CD1c-positive myeloid dendritic cell (primary cell): Measurements from ENCODE around the gene FAM185A.
"Not testable (repeated sequence)": the region's sequence is repeated elsewhere in the genome, so short reads cannot be mapped to it uniquely, and the experiment has no call there.

Experiments
- DNase-seq: peaks from one replicate; pipeline ENCODE4 v3.0.0-alpha.2; 2016; ENCODE audit errors: extremely low spot score

The FAM185A gene

DNA sequence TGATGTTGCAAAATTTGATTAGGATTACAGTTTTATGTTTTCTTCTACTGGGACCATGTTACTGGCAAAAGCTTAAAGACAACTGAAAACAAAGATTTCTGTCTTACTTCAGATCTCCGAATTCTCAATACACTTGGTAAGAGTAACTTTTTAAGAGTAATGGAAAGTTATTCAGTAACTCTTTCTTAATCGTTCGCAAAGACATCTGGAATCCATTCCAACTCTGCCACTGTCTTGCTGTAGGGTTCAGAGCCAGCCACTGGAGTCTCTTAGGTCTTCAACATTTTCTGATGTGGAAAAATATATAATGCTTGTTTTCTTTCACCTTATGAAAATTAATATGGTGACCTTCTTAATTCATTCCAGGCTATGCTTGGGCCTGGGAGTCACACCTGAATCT is 29.9 kb downstream of the FAM185A start:
- not testable (repeated sequence) for DNase-seq

DNA sequence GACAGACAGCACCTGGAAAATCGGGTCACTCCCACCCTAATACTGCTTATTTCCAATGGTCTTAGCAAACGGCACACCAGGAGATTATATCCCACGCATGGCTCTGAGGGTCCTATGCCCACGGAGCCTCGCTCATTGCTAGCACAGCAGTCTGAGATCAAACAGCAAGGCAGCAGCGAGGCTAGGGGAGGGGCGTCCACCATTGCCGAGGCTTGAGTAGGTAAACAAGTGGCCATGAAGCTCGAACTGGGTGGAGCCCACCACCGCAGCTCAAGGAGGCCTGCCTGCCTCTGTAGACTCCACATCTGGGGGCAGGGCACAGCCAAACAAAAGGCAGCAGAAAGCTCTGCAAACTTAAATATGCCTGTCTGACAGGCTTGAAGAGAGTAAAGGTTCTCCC is 32.1 kb downstream of the FAM185A start:
- DNase-seq, result not testable (repeated sequence)

DNA sequence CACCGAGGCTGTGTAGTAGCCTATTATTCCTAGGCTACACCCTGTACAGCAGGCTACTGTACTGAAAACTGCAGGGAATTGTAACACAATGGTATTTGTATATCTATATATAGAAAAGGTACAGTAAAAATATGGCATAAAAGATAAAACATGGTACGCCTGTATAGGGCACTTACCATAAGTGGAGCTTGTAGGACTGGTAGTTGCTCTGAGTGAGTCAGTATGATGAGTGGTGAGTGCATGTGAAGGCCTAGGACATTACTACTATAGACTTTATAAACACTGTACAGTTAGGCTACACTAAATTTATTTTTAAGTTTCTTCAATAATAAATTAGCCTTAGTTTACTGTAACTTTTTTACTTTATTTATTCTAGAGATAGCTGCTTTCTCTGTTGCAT is 40.0 kb downstream of the FAM185A start:
- not testable (repeated sequence) for DNase-seq

DNA sequence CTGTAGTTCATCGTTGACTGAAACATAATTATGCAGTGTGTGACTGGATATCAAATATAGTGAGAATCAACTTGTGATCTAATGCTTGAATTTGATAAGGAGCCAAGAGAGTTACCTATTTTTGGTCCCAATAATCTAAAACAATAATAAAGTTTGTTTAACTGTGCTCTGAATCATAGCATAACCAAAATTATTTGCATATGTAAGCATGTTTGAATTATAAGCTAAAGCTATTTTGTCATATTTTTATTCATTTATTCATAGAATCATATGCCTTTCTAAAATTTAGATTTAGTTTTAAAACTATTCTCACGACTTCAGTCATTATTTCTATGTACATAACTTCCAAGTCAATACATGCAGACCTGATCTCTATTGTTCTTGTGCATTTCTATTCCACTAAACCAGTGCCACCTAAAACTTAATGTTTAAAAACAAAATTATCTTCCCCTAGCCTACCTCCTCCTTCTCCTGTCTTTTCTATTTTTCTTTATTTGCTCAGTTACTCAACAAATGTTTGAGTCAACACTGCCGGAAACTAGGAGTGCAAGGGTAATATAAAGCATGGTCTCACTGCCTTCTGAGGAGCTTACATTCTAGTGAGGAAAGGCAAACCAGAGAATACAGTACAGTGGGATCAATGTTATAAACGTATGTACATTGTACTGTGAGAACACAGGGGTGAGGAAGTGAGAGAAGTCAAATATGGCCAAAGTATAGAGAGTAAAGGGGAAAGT is 41.7 kb downstream of the FAM185A start:
- DNase-seq, result not testable (repeated sequence)

DNA sequence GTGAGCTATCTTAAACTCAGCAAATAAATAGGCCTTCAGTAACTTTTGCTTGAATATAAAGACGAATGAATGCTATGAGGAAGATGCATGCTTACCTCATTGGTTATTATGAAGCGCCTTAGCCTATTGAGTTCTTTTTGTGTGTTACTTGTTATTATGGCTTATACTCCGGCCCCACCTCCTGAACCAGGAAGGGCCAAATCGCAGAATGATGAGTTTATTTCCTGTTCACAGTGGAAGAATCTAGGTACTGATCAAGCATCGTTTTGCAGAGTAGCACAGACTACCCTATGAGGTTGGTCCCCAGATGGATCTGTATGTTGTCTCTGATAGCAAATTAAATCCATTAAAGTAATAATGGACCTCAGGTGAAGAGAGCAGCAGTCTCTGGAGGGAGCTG is 42.6 kb downstream of the FAM185A start:
- not testable (repeated sequence) for DNase-seq

DNA sequence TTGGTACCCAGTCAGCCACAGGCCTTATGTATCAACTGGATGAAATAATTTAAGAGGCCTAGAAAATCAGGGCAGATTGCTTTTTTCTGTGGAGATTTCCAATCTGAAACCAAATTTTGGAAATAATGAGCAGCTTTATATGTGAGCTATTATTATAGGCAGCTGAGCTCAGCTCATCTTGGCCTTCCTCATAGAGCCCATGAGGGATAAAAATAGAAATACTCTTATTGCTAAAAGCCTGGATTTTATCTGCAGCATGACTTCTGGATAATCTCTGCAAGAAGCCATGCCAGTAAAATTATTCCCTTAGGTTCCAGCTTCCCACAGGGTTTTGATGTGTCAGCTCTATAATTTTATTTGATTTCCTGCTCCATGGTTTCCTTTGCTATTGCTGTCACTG is 43.0 kb downstream of the FAM185A start:
- not testable (repeated sequence) for DNase-seq

DNA sequence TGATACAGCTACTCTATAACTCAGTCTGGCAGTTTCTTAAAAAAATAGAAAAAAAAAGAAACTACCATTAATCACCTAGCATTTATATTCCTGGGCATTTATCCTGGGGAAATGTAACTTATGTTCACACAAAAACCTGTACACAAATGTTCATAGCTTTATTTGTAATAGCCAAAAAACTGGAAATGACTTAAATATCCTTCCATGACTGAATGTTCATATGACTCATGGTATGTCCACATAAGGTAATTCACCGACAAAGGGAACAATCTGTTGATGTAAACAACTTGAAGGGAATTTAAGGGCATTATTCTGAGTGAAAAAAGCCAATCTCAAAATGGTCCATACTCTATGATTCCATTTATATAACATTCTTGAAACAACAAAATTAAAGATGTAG is 45.8 kb downstream of the FAM185A start:
- DNase-seq, result not testable (repeated sequence)

DNA sequence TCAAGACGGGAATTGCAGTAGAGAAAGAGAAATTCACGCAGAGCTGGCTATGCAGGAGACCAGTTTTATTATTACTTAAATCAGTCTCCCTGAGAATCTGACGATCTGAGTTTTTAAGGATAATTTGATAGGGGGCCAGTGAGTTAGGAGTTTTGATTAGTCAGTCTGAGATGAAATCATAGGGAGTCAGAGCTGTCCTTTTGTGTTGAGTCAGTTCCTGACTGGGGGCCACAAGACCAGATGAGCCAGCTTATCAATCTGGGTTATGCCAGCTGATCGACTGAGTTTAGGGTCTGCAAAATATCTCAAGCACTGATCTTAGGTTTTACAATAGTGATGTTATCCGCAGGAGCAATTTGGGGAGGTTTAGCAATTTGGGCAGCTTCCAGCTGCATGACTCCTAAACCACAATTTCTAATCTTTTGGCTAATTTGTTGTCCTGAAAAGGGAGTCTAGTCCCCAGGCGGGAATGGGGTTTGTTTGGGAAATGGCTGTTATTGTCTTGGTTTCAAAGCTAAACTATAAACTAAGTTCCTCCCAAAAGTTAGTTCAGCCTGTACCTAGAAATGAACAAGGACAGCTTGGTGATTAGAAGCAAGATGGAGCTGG is 47.3 kb downstream of the FAM185A start:
- not testable (repeated sequence) for DNase-seq

DNA sequence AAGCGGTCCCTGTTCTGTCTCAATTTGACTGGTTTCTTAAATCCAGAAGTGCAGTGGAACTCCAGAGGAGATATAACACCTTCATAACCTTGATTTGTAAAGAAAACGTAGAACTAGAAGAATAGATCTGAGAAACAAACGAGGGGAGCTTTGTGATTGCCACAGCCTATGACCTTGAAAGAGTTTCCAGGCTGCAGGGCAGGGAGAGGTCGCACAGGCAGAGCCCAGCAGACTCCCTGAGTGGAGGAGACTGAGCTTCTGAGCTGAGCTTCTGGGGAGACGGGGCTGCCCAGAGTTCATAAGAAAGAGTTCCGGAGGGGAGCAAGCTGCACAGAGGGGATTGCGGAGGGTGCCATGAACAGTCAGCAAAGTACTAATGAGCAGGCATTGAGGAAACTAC is 57.8 kb downstream of the FAM185A start:
- no peak for DNase-seq

DNA sequence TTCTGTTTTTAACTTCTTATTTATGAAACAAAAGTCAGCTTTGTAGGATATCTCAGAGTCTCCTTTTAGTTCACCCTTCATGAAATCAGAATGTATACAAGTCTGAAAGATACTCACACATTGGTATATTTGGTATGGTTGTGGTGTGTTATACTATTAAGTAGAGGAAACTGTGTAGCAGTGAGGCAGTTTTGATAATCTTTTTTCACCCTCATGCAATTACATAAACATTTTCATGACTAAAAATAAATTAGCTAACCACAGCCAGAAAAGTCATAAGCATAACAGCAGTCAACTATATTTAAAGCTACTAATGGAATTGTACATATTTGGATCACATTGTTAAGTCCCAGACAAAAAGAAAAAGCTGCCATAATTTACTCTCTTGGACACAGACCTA is 62.1 kb downstream of the FAM185A start:
- DNase-seq, result no peak

DNA sequence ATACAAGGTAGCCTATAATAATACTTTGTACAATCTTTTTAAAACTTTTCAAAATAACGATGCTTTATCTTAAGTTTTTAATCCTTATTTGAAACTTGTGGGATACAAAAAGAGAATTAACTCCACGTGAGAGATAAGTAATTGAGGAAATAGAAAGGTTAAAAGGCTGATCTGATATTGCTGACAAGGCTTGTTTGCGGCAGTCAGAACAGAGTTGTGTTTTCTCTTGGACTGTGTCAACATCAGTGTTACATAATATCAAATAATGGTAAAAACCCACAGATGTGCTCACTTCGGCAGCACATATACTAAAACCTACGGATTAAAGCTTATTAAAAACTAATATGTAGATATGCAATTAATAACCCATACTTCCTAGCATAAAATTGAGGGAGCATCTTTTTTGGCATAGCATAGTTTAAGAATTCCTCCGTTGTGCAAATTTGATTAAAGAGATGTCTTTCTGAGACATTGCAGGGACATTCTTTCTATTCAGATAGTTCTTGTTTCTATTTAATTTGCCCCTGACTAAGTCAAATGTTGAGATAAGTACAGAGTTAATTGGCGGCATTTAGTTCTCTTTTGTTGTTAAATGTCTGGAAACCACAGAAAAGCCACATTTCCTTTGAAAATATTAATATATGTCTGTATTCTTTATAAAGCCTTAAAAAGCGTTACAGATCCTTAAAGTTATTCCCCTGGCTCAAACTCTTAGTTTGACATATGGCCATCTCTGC is 63.3 kb downstream of the FAM185A start:
- peak; percentile 14 for DNase-seq

DNA sequence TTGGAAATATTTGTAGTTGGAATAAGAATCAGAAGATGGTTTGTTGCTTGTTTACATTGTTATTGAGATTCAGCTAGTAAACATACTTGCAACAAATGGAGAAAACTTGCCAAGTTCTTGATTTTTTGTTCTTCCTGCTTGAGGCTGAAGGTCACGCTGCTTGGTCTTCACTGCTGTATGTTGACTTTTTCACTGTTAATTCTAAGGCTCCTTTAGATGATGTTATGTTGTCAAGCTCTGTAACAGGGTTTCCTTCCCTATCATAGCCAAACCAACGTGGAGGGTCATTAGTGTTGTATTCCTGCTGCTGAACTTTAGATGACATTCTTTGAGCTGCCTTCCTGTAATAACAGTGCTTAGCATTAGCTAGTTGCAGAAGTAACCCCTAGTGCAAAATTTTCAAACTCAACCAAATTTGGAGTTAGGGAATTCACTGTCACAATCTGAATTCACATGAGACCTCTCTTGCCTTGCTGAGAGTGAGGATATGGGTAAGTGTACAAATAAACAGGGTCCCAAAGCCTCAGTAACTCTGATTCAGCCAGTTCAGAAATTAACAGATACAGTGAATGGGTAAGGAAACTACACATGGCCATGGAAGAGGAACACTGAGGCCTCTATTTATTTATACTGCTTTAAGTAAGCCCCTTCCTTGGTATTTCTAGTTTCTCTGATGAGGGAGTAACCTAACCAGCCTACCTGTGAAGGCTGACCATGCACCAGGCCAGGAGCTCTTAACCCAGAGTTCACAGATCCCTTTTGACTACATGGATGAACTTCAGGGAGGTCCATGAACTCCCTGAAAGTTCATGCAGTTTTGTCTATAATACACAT is 64.6 kb downstream of the FAM185A start:
- no peak for DNase-seq

DNA sequence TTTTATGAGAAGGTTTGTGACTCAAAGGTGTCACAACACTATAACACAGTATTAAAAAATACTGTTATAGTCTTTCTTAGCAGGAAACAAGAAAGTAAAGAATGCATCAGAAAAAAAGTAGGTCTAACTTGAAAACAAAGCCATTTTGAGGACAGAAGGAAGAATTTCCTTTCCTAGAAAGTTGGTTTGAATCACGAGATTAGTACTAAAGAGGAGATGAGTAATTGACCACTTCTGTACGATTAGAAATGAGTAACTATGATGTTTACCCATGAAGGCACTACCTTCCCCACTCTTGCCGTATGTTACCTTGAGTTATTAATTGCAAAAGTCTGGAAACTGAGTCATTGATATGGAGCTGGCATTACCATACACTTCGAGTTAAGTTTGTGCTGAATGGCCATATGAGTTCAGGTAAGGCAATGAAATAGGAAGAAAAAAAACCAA is 65.2 kb downstream of the FAM185A start:
- no peak for DNase-seq

DNA sequence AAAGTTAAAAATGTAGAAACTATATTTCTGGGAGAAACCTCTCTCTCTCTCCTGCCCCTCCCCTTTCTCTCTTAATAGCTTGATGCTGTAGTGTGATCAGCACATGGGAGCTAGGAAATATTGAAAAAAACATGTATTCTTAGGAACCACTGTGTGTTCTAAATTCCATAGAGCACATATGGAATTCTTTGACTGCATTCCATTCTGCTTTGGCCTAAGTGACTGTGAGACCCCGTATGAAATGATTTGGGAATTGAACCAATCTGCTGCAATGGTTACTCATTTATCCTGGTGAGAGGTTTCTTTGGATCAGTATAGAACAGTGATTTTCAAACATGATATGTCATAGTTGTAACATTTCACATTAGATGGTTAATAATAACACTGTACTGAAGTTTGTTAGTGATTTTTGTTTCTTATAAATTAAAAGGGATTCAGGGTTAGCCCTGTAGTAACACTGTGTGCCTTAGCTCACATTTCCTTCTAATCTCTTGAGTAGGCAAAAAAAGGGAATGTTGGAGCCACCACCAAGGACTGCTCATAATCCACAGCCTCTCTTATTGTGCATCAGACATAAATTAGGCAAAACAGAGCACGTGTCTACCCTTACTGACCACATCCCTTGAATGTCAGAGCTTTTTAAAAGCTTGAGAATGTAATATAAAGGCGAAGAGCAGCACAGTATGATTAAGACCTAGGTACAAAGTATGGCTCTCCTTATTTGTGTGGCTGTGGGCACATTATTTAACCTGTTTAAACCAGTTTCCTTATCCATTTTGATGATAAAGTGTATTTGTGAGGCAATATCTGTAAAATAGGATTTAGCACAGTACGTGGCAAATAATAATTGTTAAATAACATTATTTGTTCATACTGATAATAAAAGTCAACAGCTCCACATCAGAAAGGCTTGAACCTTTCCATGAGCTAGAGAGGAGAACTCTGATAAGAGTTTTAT is 69.1 kb downstream of the FAM185A start:
- DNase-seq, result no peak

DNA sequence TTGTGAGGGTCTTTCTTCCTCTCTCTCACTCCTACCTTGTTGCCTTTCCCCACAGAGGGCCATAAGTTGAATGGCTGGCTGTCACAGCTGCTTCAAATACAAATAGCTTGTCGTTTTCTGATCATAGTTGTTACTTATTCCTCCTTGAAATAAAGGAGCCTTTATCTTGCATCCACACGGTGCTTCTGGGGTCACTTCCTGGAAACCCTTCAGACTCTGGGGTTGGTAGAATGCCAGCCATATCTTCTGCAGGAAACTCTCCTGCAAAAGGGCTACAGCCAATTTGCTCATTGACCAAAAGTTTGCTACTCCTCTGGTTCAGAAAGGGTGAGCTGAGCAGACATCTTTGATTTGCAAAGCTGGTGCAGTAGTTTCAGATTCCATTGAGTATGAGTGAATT is 70.4 kb downstream of the FAM185A start:
- no peak for DNase-seq

DNA sequence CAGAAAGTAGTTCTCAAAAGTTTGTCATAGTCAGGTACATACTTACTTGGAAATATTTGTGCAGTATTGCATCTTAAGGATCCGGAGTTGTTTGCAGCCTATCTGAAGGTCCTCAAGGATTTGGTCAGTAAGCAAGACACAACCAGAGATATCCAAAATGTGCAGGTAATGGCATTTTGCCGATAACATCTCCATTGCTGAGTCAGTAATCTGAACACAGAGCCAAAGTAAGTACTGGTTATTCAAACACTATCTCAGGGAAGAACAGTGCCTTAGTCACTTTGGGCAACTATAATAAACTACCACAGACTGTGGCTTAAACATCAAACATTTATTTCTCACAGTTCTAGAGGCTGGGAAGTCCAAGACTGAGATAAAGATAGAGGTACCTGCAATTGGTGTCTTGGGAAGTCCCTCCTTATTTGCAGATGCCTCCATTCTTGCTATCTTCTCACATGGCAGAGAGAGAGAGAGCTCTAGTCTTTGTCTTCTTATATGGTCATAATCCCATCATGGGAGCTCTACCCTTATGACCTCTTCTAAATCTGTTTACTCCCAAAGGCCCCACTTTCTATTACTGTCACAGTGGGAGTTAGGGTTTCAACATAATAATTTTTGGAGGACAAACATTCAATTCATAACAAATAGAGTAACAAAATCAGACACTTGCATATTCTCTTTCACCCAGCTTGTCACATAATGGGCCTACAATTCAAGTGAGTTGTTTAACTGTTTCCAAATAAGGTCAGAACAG is 73.4 kb downstream of the FAM185A start:
- no peak for DNase-seq

DNA sequence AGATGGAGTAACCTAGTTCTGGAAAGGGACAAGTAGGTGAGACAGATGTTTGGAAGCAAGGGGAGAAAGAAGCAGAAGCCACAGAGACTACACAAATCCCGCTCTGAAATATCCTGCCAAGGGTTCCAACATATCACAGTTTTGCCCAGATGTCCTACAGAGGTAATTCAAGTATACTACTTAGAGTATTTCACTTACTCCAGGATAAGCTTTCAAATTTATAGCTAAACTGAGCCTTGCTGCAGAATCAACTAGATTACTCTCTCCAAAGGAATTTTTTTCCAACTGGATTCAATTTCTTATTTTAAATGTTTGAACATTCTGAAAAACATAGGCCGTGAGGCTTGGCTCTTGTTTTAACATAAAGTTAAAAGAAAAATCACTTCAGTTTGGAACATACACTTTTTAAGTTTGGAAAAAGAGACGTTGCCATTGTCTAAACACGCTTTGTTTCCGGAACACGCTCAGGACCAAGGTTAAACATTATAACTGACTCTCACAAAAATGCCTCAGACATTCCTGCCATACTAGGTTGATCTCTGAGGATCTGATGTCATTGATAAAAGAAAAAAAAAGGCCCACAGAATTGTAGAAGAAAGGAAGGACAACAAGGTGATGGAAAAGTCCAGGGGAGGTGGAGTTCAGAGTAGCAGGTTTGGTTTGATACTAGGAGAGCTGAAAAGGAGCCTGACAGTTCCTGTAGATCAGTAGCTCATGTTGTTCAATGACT is 74.8 kb downstream of the FAM185A start:
- no peak for DNase-seq

DNA sequence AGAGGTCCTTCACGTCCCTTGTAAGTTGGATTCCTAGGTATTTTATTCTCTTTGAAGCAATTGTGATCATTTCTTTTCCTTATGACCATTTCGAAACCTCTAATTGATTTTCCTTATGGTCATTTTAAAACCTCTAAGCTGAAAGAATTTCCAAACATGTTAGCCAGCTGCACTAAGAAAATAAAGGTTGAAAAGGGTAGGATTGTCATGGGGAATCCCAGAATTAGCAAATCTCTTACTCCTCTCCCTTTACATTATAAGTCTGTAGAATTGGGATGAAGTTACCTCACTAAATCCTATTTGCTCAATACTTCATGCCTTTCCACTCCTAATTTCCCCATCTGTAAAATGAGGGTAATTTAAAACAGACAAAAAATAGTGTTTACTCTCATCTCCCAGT is 79.5 kb downstream of the FAM185A start:
- no peak for DNase-seq

DNA sequence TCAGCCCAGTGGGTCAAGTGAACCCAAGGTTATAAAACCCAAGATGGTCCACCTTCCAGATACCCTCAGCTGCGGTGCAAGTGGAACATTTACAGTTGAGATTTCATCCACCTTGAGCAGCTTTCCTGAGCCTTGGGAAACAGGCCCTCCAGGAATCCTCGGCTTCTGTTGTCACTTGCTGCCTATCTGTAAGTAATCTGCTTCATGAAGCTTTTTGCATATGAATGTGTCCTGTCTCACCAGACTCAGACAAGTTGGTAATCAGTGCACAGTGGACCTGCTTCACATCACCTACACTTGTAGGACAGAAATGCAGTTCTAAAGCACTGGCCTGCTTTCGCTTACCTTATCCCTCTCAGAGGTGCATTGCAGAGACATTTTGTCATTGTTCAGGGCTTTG is 80.3 kb downstream of the FAM185A start:
- DNase-seq, result no peak
